Measurements from ENCODE around the gene CACNA1F.
A peak's percentile ranks its signal among the peaks of the same experiment; 100 is the strongest.

The CACNA1F gene

GRCh38 chrX:49257846-49258748 is 25.0 kb upstream of the CACNA1F start:
- DNase-seq (ENCODE audit: low read depth, low spot score), result no peak

- DNase-seq (ENCODE audit: low read depth, low spot score), result no peak
These were observed 24.1 kb upstream of the CACNA1F start for GRCh38 chrX:49257074-49257790.

GRCh38 chrX:49256268-49256995 is 23.3 kb upstream of the CACNA1F start:
- no peak for DNase-seq (ENCODE audit: low read depth, low spot score)

- DNase-seq (ENCODE audit: low read depth, low spot score), result no peak
These were observed 21.5 kb upstream of the CACNA1F start for GRCh38 chrX:49254639-49255038.

- DNase-seq (ENCODE audit: low read depth, low spot score), result no peak
These were observed 18.2 kb upstream of the CACNA1F start for GRCh38 chrX:49251325-49251724.

GRCh38 chrX:49250578-49250977 is 17.4 kb upstream of the CACNA1F start:
- no peak for DNase-seq (ENCODE audit: low read depth, low spot score)

- DNase-seq (ENCODE audit: low read depth, low spot score), result no peak
These were observed 16.9 kb upstream of the CACNA1F start for GRCh38 chrX:49250066-49250465.

- DNase-seq (ENCODE audit: low read depth, low spot score), result no peak
These were observed 16.5 kb upstream of the CACNA1F start for GRCh38 chrX:49249616-49250015.

GRCh38 chrX:49249071-49249470 is 15.9 kb upstream of the CACNA1F start:
- DNase-seq (ENCODE audit: low read depth, low spot score), result no peak

GRCh38 chrX:49247916-49248811 is 15.0 kb upstream of the CACNA1F start:
- DNase-seq (ENCODE audit: low read depth, low spot score), result no peak

- DNase-seq (ENCODE audit: low read depth, low spot score), result no peak
These were observed 14.2 kb upstream of the CACNA1F start for GRCh38 chrX:49247346-49247745.

- no peak for DNase-seq (ENCODE audit: low read depth, low spot score)
These were observed 13.4 kb upstream of the CACNA1F start for GRCh38 chrX:49246541-49246940.

- no peak for DNase-seq (ENCODE audit: low read depth, low spot score)
These were observed 11.1 kb upstream of the CACNA1F start for GRCh38 chrX:49244207-49244606.

- no peak for DNase-seq (ENCODE audit: low read depth, low spot score)
These were observed 10.0 kb upstream of the CACNA1F start for GRCh38 chrX:49243166-49243565.

- DNase-seq (ENCODE audit: low read depth, low spot score), result no peak
These were observed 9.5 kb upstream of the CACNA1F start for GRCh38 chrX:49242545-49243066.

GRCh38 chrX:49238735-49239134 is 5.6 kb upstream of the CACNA1F start:
- no peak for DNase-seq (ENCODE audit: low read depth, low spot score)

GRCh38 chrX:49237060-49237459 is 3.9 kb upstream of the CACNA1F start:
- DNase-seq (ENCODE audit: low read depth, low spot score), result no peak

- peak; percentile 29 for DNase-seq (ENCODE audit: low read depth, low spot score)
These were observed 881 bp upstream of the CACNA1F start for GRCh38 chrX:49233887-49234555.

- DNase-seq (ENCODE audit: low read depth, low spot score), result no peak
These were observed 615 bp downstream of the CACNA1F start for GRCh38 chrX:49232525-49232924.

- DNase-seq (ENCODE audit: low read depth, low spot score), result no peak
These were observed 1.7 kb downstream of the CACNA1F start for GRCh38 chrX:49231333-49232000.

All from ELF-1 (cell line).